ENCODE data around the gene TROAP.

TROAP gene

DNA sequence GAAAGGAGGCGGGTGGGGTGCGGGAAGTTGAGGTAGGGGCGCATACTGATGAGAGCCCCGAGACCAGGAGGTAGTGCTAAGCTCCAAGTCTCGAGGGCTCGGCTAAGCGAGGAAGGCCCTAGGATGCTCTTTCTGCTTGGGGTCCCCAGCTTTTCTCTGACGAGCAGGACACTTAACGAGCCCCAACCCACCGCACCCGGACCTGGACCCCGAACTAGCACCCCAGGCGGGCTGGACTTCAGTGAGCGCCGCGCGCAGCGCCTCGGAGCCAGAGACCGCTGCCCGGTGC is 18.7 kb downstream of the TROAP start:
- no peak for DNase-seq (ENCODE audit: low spot score)
- ChIA-PET POLR2A (ENCODE audit: low non-redundant PET) (no interaction called here), CTCF (interaction anchor here (0.6 to 2.7 kb wide), 14 partner anchors 9 to 191 kb away, joined by 3 to 30 read pairs (median 4); no protein-coding TSS in a partner anchor)
- TF ChIP-seq, protein P1, sequence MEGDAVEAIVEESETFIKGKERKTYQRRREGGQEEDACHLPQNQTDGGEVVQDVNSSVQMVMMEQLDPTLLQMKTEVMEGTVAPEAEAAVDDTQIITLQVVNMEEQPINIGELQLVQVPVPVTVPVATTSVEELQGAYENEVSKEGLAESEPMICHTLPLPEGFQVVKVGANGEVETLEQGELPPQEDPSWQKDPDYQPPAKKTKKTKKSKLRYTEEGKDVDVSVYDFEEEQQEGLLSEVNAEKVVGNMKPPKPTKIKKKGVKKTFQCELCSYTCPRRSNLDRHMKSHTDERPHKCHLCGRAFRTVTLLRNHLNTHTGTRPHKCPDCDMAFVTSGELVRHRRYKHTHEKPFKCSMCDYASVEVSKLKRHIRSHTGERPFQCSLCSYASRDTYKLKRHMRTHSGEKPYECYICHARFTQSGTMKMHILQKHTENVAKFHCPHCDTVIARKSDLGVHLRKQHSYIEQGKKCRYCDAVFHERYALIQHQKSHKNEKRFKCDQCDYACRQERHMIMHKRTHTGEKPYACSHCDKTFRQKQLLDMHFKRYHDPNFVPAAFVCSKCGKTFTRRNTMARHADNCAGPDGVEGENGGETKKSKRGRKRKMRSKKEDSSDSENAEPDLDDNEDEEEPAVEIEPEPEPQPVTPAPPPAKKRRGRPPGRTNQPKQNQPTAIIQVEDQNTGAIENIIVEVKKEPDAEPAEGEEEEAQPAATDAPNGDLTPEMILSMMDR (conservative IDR thresholded peaks at IDR 0.05; ENCODE audit: low read depth), result no peak
- no peak overlapping the region for H3K27ac ChIP-seq

DNA sequence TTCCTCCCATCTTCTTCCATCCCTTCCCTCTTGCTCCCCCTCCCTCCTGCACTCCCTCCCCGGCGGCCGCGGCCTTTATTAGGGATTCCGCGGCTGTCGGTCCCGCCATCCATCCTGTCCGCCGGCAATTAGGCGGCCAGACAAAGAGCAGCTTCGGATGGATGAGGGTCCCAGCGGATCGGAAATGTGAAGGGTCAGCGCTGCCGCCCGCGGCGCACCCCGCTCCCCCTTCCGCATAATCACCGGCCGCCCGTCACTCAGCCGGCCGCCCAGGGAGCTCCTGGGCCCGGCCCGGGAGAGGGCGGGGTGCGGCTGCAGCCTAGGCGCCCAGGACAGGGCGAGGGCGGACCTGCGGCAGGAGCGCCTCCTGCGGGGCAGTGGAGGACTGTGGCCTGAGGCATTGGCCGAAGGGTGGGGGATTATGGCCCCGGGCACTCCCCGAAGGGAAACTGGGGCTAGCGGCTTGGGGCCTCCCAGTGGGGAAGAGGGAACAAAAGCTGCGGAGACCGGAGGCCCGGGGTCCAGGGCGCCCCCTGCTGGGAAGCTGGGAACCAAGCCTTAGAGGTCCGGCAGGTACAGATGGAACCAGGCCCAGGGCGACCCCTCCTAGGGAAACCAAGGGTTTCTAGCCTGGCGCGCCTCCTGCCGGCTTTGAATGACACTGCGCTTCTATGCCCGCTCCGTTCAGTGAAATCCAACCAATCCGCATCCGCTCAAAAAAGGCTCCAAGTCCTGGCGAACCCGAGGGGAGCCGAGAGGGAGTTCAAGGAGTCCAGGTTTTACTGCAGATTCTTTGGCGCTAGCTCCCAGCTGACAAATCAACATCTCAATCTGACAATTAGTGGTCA is 19.2 kb downstream of the TROAP start:
- POLR2A ChIA-PET (ENCODE audit: low non-redundant PET), result no interaction called here
- no peak overlapping the region for H3K27ac ChIP-seq
- TF ChIP-seq, protein P1 (conservative IDR thresholded peaks at IDR 0.05; ENCODE audit: low read depth), result peak; percentile 86
- no peak for DNase-seq (ENCODE audit: low spot score)
- CTCF ChIA-PET, result interaction anchor here (0.6 to 2.7 kb wide), 15 partner anchors 8 to 190 kb away, joined by 3 to 30 read pairs (median 4); no protein-coding TSS in a partner anchor

DNA sequence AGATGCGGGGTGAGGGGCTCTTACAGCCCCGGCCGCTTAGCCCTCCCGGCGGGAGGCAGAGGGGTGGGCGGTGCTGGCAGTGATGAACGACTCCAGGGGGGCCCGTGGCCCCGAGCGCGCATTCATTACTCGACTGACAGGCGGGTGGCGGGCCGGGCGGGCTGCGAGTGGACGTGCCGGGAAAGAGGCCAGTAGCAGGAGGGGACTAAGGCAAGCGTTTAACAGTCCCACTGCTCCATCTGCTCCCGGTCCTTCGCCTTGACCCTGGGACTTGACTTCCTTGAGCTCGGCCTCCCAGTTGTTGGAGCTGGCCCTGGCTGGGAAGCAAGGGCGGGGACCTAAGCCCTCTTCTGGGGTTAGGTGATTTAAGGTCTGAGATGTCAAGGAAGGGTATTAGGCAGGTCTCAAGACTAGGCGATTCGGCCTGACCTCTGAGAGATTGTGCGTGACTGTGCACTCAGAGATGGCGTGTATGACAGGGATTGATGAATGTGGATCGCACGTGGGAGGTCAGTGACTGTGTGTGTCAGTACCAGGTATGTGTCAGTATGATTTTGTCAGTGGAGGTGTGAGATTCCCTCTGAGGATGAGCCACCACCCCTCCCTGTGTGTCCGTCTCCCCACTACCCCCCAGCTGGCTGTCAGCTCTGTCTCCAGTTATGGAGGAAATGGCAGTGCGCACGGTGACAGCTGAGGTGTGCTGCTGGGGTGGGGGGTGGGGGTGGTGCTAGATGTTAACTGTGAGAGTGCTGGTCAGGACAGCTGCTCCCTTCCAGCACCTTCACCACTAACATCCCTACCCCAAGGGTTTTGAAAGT is 20.1 kb downstream of the TROAP start:
- DNase-seq (ENCODE audit: low spot score), result no peak
- no peak overlapping the region for H3K27ac ChIP-seq
- ChIA-PET CTCF (interaction anchor here (0.6 to 2.7 kb wide), 10 partner anchors 9 to 170 kb away, joined by 3 to 30 read pairs (median 6); no protein-coding TSS in a partner anchor), POLR2A (ENCODE audit: low non-redundant PET) (no interaction called here)
- TF ChIP-seq, protein P1 (conservative IDR thresholded peaks at IDR 0.05; ENCODE audit: low read depth), result no peak

DNA sequence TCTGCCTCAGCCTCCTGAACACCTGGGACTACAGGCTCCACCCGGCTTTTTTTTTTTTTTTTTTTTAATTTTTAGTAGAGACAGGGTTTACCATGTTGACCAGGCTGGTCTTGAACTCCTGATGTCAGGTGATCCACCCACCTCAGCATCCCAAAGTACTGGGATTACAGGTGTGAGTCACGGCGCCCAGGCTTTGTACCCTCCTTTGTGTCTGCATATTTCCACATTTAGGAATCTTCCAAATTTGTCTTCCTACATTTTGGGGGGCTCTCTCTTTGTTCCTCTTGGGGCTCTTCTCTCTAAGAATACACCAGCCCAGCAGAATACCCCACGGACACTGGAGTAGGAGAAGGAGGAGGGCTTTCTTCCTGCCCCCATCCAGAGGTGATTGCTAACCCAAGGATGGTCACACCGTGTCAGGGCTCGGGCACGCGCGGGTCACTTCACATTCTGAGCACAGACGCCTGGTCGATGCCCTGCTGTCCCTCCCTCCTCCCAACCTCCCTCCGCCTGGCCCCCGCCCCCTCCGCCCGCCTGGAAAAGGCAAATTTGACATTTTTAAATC is 21.5 kb downstream of the TROAP start:
- DNase-seq (ENCODE audit: low spot score), result no peak
- TF ChIP-seq, protein P1 (conservative IDR thresholded peaks at IDR 0.05; ENCODE audit: low read depth), result no peak
- no peak overlapping the region for H3K27ac ChIP-seq
- POLR2A ChIA-PET (ENCODE audit: low non-redundant PET), result no interaction called here
- CTCF ChIA-PET, result interaction anchor here (0.5 kb wide), 1 partner anchor 211 kb away, joined by 3 read pairs; no protein-coding TSS in a partner anchor

DNA sequence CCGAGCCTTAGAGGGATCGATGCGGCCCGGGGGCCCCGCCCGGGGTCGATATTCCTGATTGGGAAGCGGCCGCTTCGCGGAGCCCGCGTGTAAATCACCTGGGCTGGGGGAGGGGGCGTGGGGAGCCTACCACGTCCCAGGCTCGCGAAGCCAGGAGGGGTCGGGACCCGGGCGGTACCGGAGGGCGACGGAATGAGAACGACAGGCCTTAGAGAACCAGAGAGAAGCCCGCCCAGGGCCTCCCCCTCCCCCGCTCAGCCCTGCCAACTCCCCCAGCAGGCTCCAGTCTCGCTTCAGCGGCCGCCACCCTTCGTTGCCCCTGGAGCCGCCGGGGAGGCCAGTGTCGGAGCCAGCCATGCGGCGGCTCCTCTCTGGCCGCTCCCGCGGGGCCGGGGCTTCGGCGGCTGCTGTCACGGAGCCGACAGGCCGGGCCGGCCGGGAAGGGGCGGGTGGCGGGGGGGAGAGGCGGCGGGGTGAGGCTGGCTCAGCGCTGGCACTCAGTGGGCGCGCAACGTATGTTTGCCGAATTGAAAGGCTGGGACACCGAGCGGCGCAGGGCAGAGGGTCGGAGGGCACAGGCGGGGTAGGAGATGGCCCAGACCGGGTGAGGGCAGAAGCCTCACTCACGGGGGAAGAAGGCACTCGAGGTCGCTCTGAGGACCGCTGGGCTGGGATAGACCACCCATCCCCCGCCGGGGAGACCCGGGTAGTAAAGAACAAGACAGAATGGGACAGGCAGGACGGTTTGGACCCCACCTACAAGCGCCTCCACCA is 22.2 kb downstream of the TROAP start:
- no peak overlapping the region for H3K27ac ChIP-seq
- TF ChIP-seq, protein P1 (conservative IDR thresholded peaks at IDR 0.05; ENCODE audit: low read depth), result no peak
- POLR2A ChIA-PET (ENCODE audit: low non-redundant PET), result no interaction called here
- CTCF ChIA-PET, result interaction anchor here (0.6 to 3.2 kb wide), 2 partner anchors 13 to 266 kb away, joined by 8 to 31 read pairs; no protein-coding TSS in a partner anchor
- no peak for DNase-seq (ENCODE audit: low spot score)
